HAP-1 (cell line): Measurements from ENCODE around the gene TIMP2.
A peak's percentile ranks its signal among the peaks of the same experiment; 100 is the strongest.
"Not testable (repeated sequence)": the region's sequence is repeated elsewhere in the genome, so short reads cannot be mapped to it uniquely, and the experiment has no call there.

ENCODE experiments used
- DNase-seq, 2 experiments: peaks; one replicate each; pipeline ENCODE4 v3.0.0-alpha.2; 2016 to 2020; ENCODE audit warnings: low spot score in 2 of 2
- H3K27me3 ChIP-seq: fragments of 250-450 bp; sonication (Bioruptor Pico); 2 replicates; pipeline ENCODE4 v1.5.1; 2020; ENCODE audit warnings: low read depth, mild to moderate bottlenecking, moderate library complexity
- H3K36me3 ChIP-seq: fragments of 250-450 bp; sonication (Bioruptor Pico); replicated peaks from 2 replicates; pipeline ENCODE4 v1.5.1; 2020; ENCODE audit warnings: mild to moderate bottlenecking
- H3K4me1 ChIP-seq: fragments of 250-450 bp; sonication (Bioruptor Pico); 2 replicates; pipeline ENCODE4 v1.5.1; 2020; ENCODE audit warnings: mild to moderate bottlenecking
- H3K4me3 ChIP-seq: fragments of 250-450 bp; sonication (Bioruptor Pico); 2 replicates; pipeline ENCODE4 v1.5.1; 2020; ENCODE audit warnings: mild to moderate bottlenecking, moderate library complexity
- H3K9me3 ChIP-seq: fragments of 250-450 bp; sonication (Bioruptor Pico); 2 replicates; pipeline ENCODE4 v1.5.1; 2020; ENCODE audit warnings: mild to moderate bottlenecking, moderate library complexity
- in situ Hi-C: fragments of 300-500 bp; cut with MboI; formaldehyde crosslinking; loops from 3 replicates; pipeline ENCODE4 v1.14.3; 2020; ENCODE audit warnings: low sequenced_read_pairs, inconsistent platforms, mixed read lengths

The TIMP2 gene

GRCh38 chr17:78878261-78878660 lies 46.9 kb downstream of the TIMP2 start:
- in situ Hi-C loops, result no loop called here
- H3K4me3 ChIP-seq, result no peak overlapping the region
- H3K36me3 ChIP-seq, result no peaks in the 10 kb centered on the region
- peaks cover 1% of the 10 kb centered on the region for H3K4me1 ChIP-seq
- H3K27me3 ChIP-seq, result no peaks in the 10 kb centered on the region
- no peaks in the 10 kb centered on the region for H3K9me3 ChIP-seq
- DNase-seq, result no peak

- H3K4me1 ChIP-seq, H3K9me3 ChIP-seq, DNase-seq, H3K4me3 ChIP-seq, H3K36me3 ChIP-seq, H3K27me3 ChIP-seq, in situ Hi-C loops: not testable (repeated sequence)
Measured at GRCh38 chr17:78876954-78877517, 48.2 kb downstream of the TIMP2 start.

DNA sequence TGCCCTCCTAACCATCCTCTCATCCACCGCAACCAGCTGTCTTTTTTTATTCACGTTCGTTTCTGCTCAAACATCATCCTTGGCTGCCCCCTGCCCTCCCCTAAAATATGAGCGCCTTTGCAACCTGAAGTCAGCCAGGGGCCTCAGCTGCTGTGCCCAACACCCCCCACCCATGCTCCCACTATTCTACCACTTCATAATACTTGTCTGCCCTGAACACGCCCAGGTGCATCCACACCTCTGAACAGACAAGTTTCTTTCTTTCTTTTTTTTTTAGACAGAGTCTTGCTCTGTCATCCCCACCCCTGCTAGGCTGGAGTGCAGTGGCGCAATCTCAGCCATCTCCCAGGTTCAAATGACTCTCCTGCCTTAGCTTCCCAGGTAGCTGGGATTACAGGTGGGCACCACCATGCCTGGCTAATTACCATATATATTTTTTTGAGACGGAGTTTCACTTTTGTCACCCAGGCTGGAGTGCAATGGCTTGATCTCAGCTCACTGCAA lies 49.0 kb downstream of the TIMP2 start:
- in situ Hi-C loops, result no loop called here
- H3K9me3 ChIP-seq, result no peaks in the 10 kb centered on the region
- no peak overlapping the region for H3K4me3 ChIP-seq
- no peaks in the 10 kb centered on the region for H3K27me3 ChIP-seq
- H3K36me3 ChIP-seq, result no peaks in the 10 kb centered on the region
- no peaks in the 10 kb centered on the region for H3K4me1 ChIP-seq
- DNase-seq, result no peak

DNA sequence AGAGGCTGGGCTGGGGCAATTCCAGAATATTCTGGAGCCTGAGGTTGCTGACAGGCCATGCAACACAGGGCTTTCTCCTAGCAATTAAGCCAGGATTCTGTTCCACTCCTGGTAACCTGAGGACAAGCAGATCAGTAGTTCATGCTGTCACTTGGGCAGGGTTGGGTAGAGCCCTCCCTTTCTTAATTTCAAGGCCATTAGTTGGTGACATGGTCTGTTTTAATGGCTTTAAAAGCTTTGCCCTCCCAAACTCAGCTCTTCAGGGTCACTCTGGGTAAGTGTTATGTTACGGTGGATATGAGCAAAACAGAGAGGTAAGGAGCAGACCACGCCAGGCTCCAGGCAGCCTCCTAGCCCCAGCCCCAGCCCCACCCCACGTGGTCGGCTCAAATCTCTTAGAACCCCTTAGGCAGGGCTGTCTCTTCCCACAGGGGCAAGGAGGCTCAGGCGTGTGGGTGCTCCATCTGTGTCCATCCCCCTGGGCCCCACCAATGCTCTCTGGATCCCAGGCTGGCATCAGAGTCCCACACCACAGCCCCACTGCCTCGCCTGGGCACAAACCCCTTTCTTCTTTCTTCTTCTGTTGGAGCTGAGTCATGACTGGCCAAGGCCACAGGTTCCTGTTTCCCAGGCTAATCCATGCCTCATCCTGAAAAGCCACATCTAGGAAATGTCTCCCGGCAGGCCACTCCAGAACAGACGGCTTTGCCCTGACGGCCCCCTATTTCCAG lies 49.7 kb downstream of the TIMP2 start:
- in situ Hi-C loops, result no loop called here
- no peak for DNase-seq
- Histone ChIP-seq H3K9me3 (no peaks in the 10 kb centered on the region), H3K36me3 (no peaks in the 10 kb centered on the region), H3K4me1 (no peaks in the 10 kb centered on the region), H3K27me3 (no peaks in the 10 kb centered on the region), H3K4me3 (no peak overlapping the region)

GRCh38 chr17:78873519-78874340 lies 51.5 kb downstream of the TIMP2 start:
- Histone ChIP-seq H3K27me3 (no peaks in the 10 kb centered on the region), H3K4me3 (no peak overlapping the region), H3K4me1 (no peaks in the 10 kb centered on the region), H3K9me3 (no peaks in the 10 kb centered on the region), H3K36me3 (no peaks in the 10 kb centered on the region; the same call in 1 of the 2 replicates)
- in situ Hi-C loops, result no loop called here
- DNase-seq, result no peak

- Histone ChIP-seq H3K9me3 (no peaks in the 10 kb centered on the region), H3K4me3 (no peak overlapping the region), H3K27me3 (no peaks in the 10 kb centered on the region), H3K36me3 (no peaks in the 10 kb centered on the region; the same call in 1 of the 2 replicates), H3K4me1 (no peaks in the 10 kb centered on the region)
- DNase-seq, result no peak
- in situ Hi-C loops, result no loop called here
Measured at GRCh38 chr17:78872486-78872885, 52.7 kb downstream of the TIMP2 start.

GRCh38 chr17:78870621-78871020 lies 54.6 kb downstream of the TIMP2 start:
- Histone ChIP-seq H3K4me3 (no peak overlapping the region), H3K36me3 (no peaks in the 10 kb centered on the region; the same call in 1 of the 2 replicates), H3K27me3 (no peaks in the 10 kb centered on the region), H3K9me3 (no peaks in the 10 kb centered on the region), H3K4me1 (peaks cover 3% of the 10 kb centered on the region; the same call in 1 of the 2 replicates)
- DNase-seq, result no peak
- in situ Hi-C loops, result no loop called here

- in situ Hi-C loops, result no loop called here
- H3K4me1 ChIP-seq, result peaks cover 3% of the 10 kb centered on the region; the same call in 1 of the 2 replicates
- no peaks in the 10 kb centered on the region; the same call in 1 of the 2 replicates for H3K36me3 ChIP-seq
- H3K27me3 ChIP-seq, result no peaks in the 10 kb centered on the region
- no peak for DNase-seq
- H3K4me3 ChIP-seq, result no peak overlapping the region
- H3K9me3 ChIP-seq, result no peaks in the 10 kb centered on the region
Measured at GRCh38 chr17:78868391-78868790, 56.8 kb downstream of the TIMP2 start.

- in situ Hi-C loops, H3K9me3 ChIP-seq, H3K27me3 ChIP-seq, H3K4me3 ChIP-seq, DNase-seq, H3K4me1 ChIP-seq, H3K36me3 ChIP-seq: not testable (repeated sequence)
Measured at GRCh38 chr17:78867046-78867445, 58.1 kb downstream of the TIMP2 start.

- peak; percentile 56 to 86 for DNase-seq
- H3K27me3 ChIP-seq, result no peaks in the 10 kb centered on the region
- H3K4me1 ChIP-seq, result peaks cover 3% of the 10 kb centered on the region; the same call in 1 of the 2 replicates
- H3K4me3 ChIP-seq, result no peak overlapping the region
- in situ Hi-C loops, result no loop called here
- H3K9me3 ChIP-seq, result no peaks in the 10 kb centered on the region
- no peaks in the 10 kb centered on the region; the same call in 1 of the 2 replicates for H3K36me3 ChIP-seq
Measured at GRCh38 chr17:78865682-78866390, 59.4 kb downstream of the TIMP2 start.

DNA sequence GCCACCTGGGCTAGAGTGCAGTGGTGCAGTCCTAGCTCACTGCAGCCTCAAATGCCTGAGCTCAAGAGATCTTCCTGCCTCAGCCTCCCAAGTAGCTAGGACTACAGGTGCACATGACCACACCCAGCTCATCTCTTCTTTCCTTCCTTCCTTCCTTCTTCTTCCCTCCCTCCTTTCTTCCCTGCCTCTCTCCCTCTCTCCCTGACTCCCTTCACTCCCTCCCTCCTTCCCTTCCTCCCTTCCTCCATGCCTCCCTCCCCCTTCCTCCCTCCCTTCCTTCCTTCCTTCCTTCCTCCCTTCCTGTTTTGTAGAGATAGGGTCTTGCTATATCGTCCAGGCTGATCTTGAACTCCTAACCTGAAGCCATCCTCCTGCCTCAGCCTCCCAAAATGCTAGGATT lies 61.1 kb downstream of the TIMP2 start:
- in situ Hi-C loops, result loop anchor here (5.0 kb wide), 1 partner anchor 103 kb away; no protein-coding TSS in a partner anchor
- DNase-seq, result no peak
- Histone ChIP-seq H3K4me3 (no peak overlapping the region), H3K36me3 (no peaks in the 10 kb centered on the region), H3K9me3 (no peaks in the 10 kb centered on the region), H3K4me1 (peaks cover 3% of the 10 kb centered on the region; the same call in 1 of the 2 replicates), H3K27me3 (no peaks in the 10 kb centered on the region)

DNA sequence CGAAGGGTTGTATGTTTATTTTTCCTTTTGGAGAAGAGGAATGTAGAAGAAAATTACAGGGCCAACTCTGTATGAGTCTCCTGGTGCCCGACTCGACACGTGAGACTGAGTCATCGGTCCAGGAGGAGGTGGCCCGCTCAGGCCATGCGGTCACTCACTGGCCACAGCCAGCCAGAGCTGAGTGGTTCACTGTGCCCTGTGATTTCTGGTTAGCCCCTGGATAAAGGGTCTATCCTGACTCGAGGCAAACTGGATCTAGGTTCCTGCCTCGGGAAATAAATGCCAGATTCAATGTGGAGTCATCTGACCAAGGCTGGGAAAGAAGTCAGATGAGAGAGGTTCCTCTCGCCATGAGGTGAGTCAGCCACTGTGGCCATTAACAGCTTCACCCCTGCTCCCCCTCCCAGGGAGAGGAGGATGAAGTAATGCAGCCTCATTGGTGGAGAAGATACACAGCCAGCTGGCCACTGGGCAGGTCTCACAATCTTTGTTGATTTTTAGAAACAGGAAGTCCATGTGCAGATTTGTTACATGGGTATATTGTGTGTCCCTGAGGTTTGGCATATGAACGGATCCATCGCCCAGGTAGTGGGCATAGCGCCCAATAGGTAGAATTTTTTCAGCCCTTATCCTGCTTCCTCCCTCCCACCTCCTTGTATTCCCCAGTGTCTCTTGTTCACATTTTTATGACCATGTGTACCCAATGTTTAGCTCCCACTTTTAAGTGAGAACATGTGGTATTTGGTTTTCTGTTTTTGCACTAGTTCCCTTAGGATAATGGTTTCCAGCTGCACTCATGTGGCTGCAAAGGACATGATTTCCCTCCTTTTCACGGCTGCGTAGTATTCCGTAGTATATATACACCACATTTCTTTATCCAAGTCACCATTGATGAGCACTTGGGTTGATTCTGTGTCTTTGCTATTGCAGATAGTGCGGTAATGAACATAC lies 62.8 kb downstream of the TIMP2 start:
- Histone ChIP-seq H3K9me3 (no peaks in the 10 kb centered on the region), H3K4me3 (no peak overlapping the region), H3K27me3 (no peaks in the 10 kb centered on the region), H3K4me1 (peaks cover 3% of the 10 kb centered on the region; the same call in 1 of the 2 replicates), H3K36me3 (no peaks in the 10 kb centered on the region)
- in situ Hi-C loops, result loop anchor here (5.0 kb wide), 1 partner anchor 105 kb away; no protein-coding TSS in a partner anchor
- no peak for DNase-seq
